ENCODE data around the gene FBXO34.

Gene FBXO34

GRCh38 chr14:55256586-55256985 lies 14.6 kb upstream of the FBXO34 start:
- TF ChIP-seq CTCF (IDR thresholded peaks at IDR 0.05; ENCODE audit: control extremely low read depth, extremely low read depth, low read depth, missing control alignments) = no peak
- ChIA-PET CTCF (interaction anchor here (1.1 to 4.4 kb wide), 4 partner anchors 9 to 99 kb away, joined by 3 to 26 read pairs (median 6); partner anchors contain the start of gene FBXO34), POLR2A (no interaction called here)
- DNase-seq (ENCODE audit: extremely low spot score) = no peak

- POLR2A ChIA-PET = no interaction called here
Observed at GRCh38 chr14:55265197-55265596, 6.0 kb upstream of the FBXO34 start.

GRCh38 chr14:55267820-55268219 lies 3.4 kb upstream of the FBXO34 start:
- CTCF ChIA-PET = interaction anchor here (0.9 to 1.8 kb wide), 4 partner anchors 17 to 93 kb away, joined by 3 to 6 read pairs (median 4); no protein-coding TSS in a partner anchor
- POLR2A ChIA-PET = no interaction called here
- TF ChIP-seq CTCF (IDR thresholded peaks at IDR 0.05; ENCODE audit: control extremely low read depth, extremely low read depth, low read depth, missing control alignments) = no peak
- DNase-seq (ENCODE audit: extremely low spot score) = no peak

More at GRCh38 chr14:55265197-55265596, 6.0 kb upstream of the FBXO34 start:
- TF ChIP-seq CTCF (IDR thresholded peaks at IDR 0.05; ENCODE audit: control extremely low read depth, extremely low read depth, low read depth, missing control alignments) = no peak
- no peak for DNase-seq (ENCODE audit: extremely low spot score)
- CTCF ChIA-PET = interaction anchor here (0.9 to 3.0 kb wide), 4 partner anchors 10 to 51 kb away, joined by 3 to 10 read pairs (median 7); no protein-coding TSS in a partner anchor

GRCh38 chr14:55271572-55272298 lies 514 bp downstream of the FBXO34 start:
- POLR2A ChIA-PET = interaction anchor here (0.5 to 1.1 kb wide), 2 partner anchors 9 to 90 kb away, joined by 3 to 16 read pairs; no protein-coding TSS in a partner anchor
- TF ChIP-seq CTCF (IDR thresholded peaks at IDR 0.05; ENCODE audit: control extremely low read depth, extremely low read depth, low read depth, missing control alignments) = no peak
- peak; percentile 85 for DNase-seq (ENCODE audit: extremely low spot score)
- CTCF ChIA-PET = interaction anchor here (1.0 to 3.0 kb wide), 12 partner anchors 11 to 159 kb away, joined by 3 to 56 read pairs (median 4); no protein-coding TSS in a partner anchor

- no peak for TF ChIP-seq CTCF (IDR thresholded peaks at IDR 0.05; ENCODE audit: control extremely low read depth, extremely low read depth, low read depth, missing control alignments)
- POLR2A ChIA-PET = interaction anchor here (0.5 to 1.1 kb wide), 2 partner anchors 8 to 89 kb away, joined by 3 to 16 read pairs; no protein-coding TSS in a partner anchor
- CTCF ChIA-PET = interaction anchor here (1.0 to 1.7 kb wide), 8 partner anchors 11 to 159 kb away, joined by 3 to 10 read pairs (median 4); no protein-coding TSS in a partner anchor
- no peak for DNase-seq (ENCODE audit: extremely low spot score)
Observed at GRCh38 chr14:55272387-55272786, 1.2 kb downstream of the FBXO34 start.

GRCh38 chr14:55272922-55273321 lies 1.7 kb downstream of the FBXO34 start:
- no peak for DNase-seq (ENCODE audit: extremely low spot score)
- no peak for TF ChIP-seq CTCF (IDR thresholded peaks at IDR 0.05; ENCODE audit: control extremely low read depth, extremely low read depth, low read depth, missing control alignments)
- CTCF ChIA-PET = interaction anchor here (1.0 to 1.7 kb wide), 7 partner anchors 11 to 158 kb away, joined by 3 to 10 read pairs (median 4); no protein-coding TSS in a partner anchor
- POLR2A ChIA-PET = interaction anchor here (1.1 kb wide), 1 partner anchor 89 kb away, joined by 16 read pairs; no protein-coding TSS in a partner anchor
